SK-N-MC (cell line): ENCODE data around the gene HCFC1R1.
"Not testable (repeated sequence)": the region's sequence is repeated elsewhere in the genome, so short reads cannot be mapped to it uniquely, and the experiment has no call there.

Source experiments
- EZH2 ChIP-seq: fragments of 200-600 bp; sonication (generic); IDR thresholded peaks from one replicate; pipeline ENCODE4 v1.6.1; 2017; ENCODE audit warnings: antibody characterized with exemption
- POLR2AphosphoS5 ChIP-seq: IDR thresholded peaks from 2 replicates; pipeline ENCODE4 v1.6.1; 2012; ENCODE audit warnings: mild to moderate bottlenecking, low read depth, low read length, borderline replicate concordance

DNA sequence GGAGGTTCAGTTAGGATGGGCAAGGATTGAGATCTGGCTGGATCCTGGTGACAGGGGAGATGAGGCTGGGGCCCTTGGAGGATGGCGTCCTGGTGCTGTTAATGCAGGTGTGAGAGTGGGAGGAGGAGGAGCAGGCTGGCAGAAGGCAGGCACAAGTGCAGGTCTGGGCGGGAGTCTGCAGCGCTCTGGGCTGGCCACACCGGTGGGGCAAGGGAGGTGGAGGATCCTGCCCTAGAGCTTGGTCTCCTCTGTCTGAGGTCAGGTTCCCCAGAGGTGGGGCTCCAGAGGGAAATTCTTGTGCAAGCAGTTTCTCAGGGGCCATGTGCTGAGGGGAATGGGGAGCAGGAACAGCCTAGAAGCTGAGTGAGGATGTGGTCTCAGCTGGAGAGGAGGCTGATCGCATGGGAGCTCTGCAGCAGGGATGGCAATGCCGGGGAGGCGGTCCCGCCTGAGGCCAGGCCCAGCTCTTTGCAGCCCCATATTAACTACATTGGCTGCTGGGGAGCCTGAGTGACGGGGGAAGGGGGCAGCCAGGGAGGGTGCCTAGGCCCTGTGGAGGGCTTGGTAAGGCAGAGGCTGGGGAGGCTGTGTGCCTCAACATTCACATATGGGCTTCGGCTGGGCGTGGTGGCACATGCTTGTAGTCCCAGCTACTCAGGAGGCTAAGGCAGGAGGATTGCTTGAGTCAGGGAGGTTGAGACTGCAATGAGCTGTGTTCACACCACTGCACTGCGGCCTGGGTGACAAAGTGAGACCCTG lies 29.0 kb upstream of the HCFC1R1 start:
- TF ChIP-seq POLR2AphosphoS5, EZH2: not testable (repeated sequence)
